Ovary (tissue), 10 donors: ENCODE results near the gene TAAR6. TPM values are rescaled to one million over a fixed set of nuclear protein-coding genes. Genes with fewer than 3 reads are reported as not detected.

ENCODE experiments used
- DNase-seq, 5 donors: peaks; one replicate each; pipeline ENCODE4 v3.0.0-alpha.2; 2019 to 2020
- H3K27ac ChIP-seq, 2 donors: fragments of 200-600 bp; one replicate each; pipeline versions ENCODE4 v1.5.1 to v1.8.0; 2019 to 2022
- H3K27me3 ChIP-seq: fragments of 200-600 bp; one replicate; pipeline ENCODE4 v1.8.0; 2022
- H3K36me3 ChIP-seq: fragments of 200-600 bp; sonication (generic); one replicate; pipeline ENCODE4 v1.5.1; 2019
- H3K4me1 ChIP-seq: one replicate; pipeline ENCODE4 v1.8.1; 2013; ENCODE audit warnings: mild to moderate bottlenecking, moderate library complexity; ENCODE audit not compliant: insufficient read depth
- H3K4me3 ChIP-seq: fragments of 200-600 bp; sonication (generic); one replicate; pipeline ENCODE4 v1.5.1; 2017
- H3K9me3 ChIP-seq, 2 donors: fragments of 200-600 bp in 1 of 2; sonication (generic) in 1 of 2; one replicate each; pipeline versions ENCODE4 v1.5.1 to v1.8.1; 2013 to 2019; ENCODE audit warnings: mild to moderate bottlenecking in 1 of 2, moderate library complexity in 1 of 2
- EP300 ChIP-seq: sonication (generic); formaldehyde crosslinking; IDR thresholded peaks from one replicate; pipeline ENCODE4 v1.6.1; 2017; ENCODE audit warnings: antibody characterized with exemption
- POLR2A ChIP-seq: fragments of 450-650 bp; IDR thresholded peaks from one replicate; pipeline ENCODE4 v1.6.1; 2017; ENCODE audit warnings: antibody characterized with exemption, mild to moderate bottlenecking, moderate library complexity
- WGBS, 3 donors: extraction: QIAGEN DNeasy Blood & Tissue Kit in 1 of 3; methylation state at CpG; one replicate each; pipeline versions ENCODE4 v1.1.5 to v1.1.7; 2013 to 2017; 5-methylcytosine and 5-hydroxymethylcytosine counted together
- intact Hi-C, 4 donors: fragments of 100-400 bp; cut with DNase I; formaldehyde crosslinking; loops; one replicate each; pipeline versions ENCODE4 v1.11.0 to v1.15.1; 2022 to 2023
- long read RNA-seq, 3 donors: library from polyadenylated mRNA in 2 of 3; unstranded in 2 of 3; transcript quantifications; one replicate each; pipeline ENCODE4 v2.0.0 and lab custom pipeline, GENCODE V29; 2021 to 2026
- polyA plus RNA-seq, 2 donors: library from polyadenylated mRNA; stranded (reverse); fragments of 200-250 nt in 1 of 2; fragments of 350-450 nt in 1 of 2; fragmentation: Illumina TruSeq in 1 of 2; extraction: RNeasy Lipid Tissue Mini Kit (QIAGEN cat#74804) in 1 of 2; gene quantifications; one replicate each; pipeline ENCODE4 v1.2.3, GENCODE V29; 2013 to 2014
- total RNA-seq, 7 donors: library from RNA; depleted of rRNA in 2 of 7; stranded (reverse); fragments of >200 nt in 2 of 7; fragmentation: NEBNext Ultra II Directional in 3 of 7; extraction: Animal tissue kit (Norgen Biotek cat#: 25700) in 3 of 7; gene quantifications; one replicate each; pipeline versions ENCODE4 v1.1.0 to v1.2.4, GENCODE V29; 2016 to 2023
- TF ChIP-seq, protein P1 (sequence below), 3 donors: fragments of 450-650 bp in 2 of 3; fragments of 200-600 bp in 1 of 3; IDR thresholded peaks; one replicate each; pipeline versions ENCODE4 v1.5.1 to v1.8.0; 2016 to 2022; ENCODE audit warnings: antibody characterized with exemption in 3 of 3, mild to moderate bottlenecking in 1 of 3
- donor health status: DM: no; HTN: no; CAD: no; lungs with moderate emphysema.
- donor health status: DM: no; HTN: no; CAD: no.
- donor health status: Bipolar disorder and iron deficiency.
- donor health status: DM: yes; HTN: yes; CAD: no.
- donor health status: DM: no; HTN: no; CAD: no.
- donor health status: DM: yes; HTN: yes; CAD: no.

Gene TAAR6, protein sequence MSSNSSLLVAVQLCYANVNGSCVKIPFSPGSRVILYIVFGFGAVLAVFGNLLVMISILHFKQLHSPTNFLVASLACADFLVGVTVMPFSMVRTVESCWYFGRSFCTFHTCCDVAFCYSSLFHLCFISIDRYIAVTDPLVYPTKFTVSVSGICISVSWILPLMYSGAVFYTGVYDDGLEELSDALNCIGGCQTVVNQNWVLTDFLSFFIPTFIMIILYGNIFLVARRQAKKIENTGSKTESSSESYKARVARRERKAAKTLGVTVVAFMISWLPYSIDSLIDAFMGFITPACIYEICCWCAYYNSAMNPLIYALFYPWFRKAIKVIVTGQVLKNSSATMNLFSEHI
- total RNA-seq (not detected), polyA plus RNA-seq (not detected)
- long read RNA-seq, donor 1, result 0 reads
- long read RNA-seq, donor 2, result 0 reads
- long read RNA-seq, donor 3, result 0 reads

DNA sequence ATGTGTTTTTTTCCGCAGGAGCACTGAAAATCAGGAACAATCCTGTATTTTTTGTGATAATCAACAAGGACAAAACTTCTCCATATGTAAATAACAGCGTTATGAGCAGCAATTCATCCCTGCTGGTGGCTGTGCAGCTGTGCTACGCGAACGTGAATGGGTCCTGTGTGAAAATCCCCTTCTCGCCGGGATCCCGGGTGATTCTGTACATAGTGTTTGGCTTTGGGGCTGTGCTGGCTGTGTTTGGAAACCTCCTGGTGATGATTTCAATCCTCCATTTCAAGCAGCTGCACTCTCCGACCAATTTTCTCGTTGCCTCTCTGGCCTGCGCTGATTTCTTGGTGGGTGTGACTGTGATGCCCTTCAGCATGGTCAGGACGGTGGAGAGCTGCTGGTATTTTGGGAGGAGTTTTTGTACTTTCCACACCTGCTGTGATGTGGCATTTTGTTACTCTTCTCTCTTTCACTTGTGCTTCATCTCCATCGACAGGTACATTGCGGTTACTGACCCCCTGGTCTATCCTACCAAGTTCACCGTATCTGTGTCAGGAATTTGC is at the start of gene TAAR6:
Gene TAAR6 (plus strand): TSS at position 102 of the 557 bp plus-strand sequence. CDS start 0 bp downstream, at position 102.
- Histone ChIP-seq H3K4me1 (no peaks in the 10 kb centered on the region), H3K36me3 (no peaks in the 10 kb centered on the region), H3K9me3 (no peaks in the 10 kb centered on the region), H3K4me3 (no peak within 1 kb of the TSS), H3K27ac (no peak within 1 kb of the TSS), H3K27me3 (no peaks in the 10 kb centered on the region)
- WGBS, 3 donors, result 77 to 79% (median 79%) methylated on average over 15 of the region's 15 CpGs
- TF ChIP-seq POLR2A (no peak), EP300 (no peak)
- TF ChIP-seq, protein P1, sequence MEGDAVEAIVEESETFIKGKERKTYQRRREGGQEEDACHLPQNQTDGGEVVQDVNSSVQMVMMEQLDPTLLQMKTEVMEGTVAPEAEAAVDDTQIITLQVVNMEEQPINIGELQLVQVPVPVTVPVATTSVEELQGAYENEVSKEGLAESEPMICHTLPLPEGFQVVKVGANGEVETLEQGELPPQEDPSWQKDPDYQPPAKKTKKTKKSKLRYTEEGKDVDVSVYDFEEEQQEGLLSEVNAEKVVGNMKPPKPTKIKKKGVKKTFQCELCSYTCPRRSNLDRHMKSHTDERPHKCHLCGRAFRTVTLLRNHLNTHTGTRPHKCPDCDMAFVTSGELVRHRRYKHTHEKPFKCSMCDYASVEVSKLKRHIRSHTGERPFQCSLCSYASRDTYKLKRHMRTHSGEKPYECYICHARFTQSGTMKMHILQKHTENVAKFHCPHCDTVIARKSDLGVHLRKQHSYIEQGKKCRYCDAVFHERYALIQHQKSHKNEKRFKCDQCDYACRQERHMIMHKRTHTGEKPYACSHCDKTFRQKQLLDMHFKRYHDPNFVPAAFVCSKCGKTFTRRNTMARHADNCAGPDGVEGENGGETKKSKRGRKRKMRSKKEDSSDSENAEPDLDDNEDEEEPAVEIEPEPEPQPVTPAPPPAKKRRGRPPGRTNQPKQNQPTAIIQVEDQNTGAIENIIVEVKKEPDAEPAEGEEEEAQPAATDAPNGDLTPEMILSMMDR (IDR thresholded peaks at IDR 0.05), result no peak
- intact Hi-C loops, result no loop called here
- DNase-seq, result no peak

DNA sequence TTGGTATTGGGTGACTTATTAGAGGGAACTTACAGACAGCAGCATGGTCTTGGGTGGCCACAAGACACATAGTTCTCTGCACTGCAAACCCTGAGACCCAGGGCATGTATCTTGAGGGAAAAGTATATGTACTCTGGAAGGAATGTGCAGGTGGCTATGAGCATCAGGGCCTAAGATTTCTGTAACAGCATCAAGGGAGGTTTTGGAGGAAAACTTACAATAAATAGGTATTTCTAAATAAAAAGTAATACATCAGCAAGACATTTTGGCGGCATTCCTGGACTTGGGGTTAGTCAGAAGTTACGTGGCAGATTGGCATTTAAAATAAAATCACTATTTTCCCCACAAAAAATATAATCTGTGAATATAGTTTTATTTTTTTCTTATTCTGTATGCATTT is 49.2 kb upstream of the TAAR6 start:
- DNase-seq, result no peak
- intact Hi-C loops, result no loop called here
- Histone ChIP-seq H3K4me3 (no peak overlapping the region), H3K27ac (no peak overlapping the region), H3K9me3 (no peaks in the 10 kb centered on the region), H3K4me1 (no peaks in the 10 kb centered on the region), H3K27me3 (no peaks in the 10 kb centered on the region), H3K36me3 (no peaks in the 10 kb centered on the region)
- WGBS, 3 donors, result 47 to 69% (median 60%) methylated on average over 2 of the region's 2 CpGs
- TF ChIP-seq, protein P1 (IDR thresholded peaks at IDR 0.05), result no peak
- no peak for TF ChIP-seq EP300
- no peak for TF ChIP-seq POLR2A

DNA sequence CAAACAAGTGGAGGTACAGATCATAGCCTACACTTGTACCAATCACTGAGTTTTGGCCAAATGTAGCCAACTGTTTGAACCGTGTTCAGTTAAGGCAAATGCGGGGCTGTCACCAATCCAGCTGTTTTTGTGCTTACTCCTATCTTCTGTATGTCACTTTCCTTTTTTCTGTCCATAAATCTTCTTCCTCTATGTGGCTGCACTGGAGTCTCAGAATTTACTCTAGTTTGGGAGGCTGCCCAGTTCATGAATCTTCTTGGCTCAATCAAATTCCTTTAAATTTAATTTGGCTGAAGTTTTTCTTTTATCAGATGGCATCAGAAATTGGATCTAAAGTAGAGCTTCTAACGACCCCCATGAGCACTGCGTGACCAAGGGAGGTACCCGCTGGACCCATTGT is 45.5 kb upstream of the TAAR6 start:
- no peak overlapping the region for H3K4me3 ChIP-seq
- no peaks in the 10 kb centered on the region for H3K27me3 ChIP-seq
- H3K4me1 ChIP-seq, result no peaks in the 10 kb centered on the region
- TF ChIP-seq POLR2A, result no peak
- no peak for TF ChIP-seq EP300
- TF ChIP-seq, protein P1 (IDR thresholded peaks at IDR 0.05), result no peak
- 70 to 81% (median 73%) methylated on average over 5 of the region's 5 CpGs for WGBS, 3 donors
- H3K36me3 ChIP-seq, result no peaks in the 10 kb centered on the region
- intact Hi-C loops, result no loop called here
- H3K9me3 ChIP-seq, result no peaks in the 10 kb centered on the region
- no peak for DNase-seq
- no peak overlapping the region for H3K27ac ChIP-seq

DNA sequence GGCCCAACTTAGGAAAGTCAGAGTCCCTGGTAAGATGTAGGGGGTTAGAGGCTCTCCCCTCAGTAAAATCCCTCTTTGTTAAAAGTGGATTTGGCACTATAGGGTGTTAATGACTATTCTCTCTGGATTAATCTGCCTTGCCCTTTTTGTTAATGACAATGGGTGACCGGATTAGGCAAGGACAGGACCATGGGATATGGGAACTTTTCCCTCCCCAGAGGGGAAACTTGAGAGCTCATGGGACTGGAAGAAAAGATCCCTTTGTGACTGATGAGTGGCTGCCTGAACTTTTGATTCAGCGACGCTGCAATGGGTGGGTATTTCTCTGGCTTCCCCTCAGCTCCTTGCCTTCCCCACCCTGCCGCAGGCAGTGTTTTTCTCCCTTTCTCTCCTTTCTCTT is 44.3 kb upstream of the TAAR6 start:
- Histone ChIP-seq H3K4me1 (no peaks in the 10 kb centered on the region), H3K9me3 (no peaks in the 10 kb centered on the region), H3K27me3 (no peaks in the 10 kb centered on the region), H3K27ac (no peak overlapping the region), H3K4me3 (no peak overlapping the region), H3K36me3 (no peaks in the 10 kb centered on the region)
- intact Hi-C loops, result no loop called here
- TF ChIP-seq EP300 (no peak), POLR2A (no peak)
- TF ChIP-seq, protein P1 (IDR thresholded peaks at IDR 0.05), result no peak
- no peak for DNase-seq
- 63 to 84% (median 69%) methylated on average over 4 of the region's 4 CpGs for WGBS, 3 donors
